HL-60 (cell line): ENCODE data around the gene USP26.

ENCODE experiments used
- CTCF ChIP-seq: IDR thresholded peaks from one replicate; pipeline ENCODE4 v1.5.1; 2011; ENCODE audit warnings: low read length, control low read depth, inconsistent platforms; ENCODE audit not compliant: insufficient read depth
- GABPA ChIP-seq: IDR thresholded peaks from 2 replicates; pipeline ENCODE4 v1.6.1; 2012; ENCODE audit warnings: low read depth
- POLR2AphosphoS5 ChIP-seq: IDR thresholded peaks from 2 replicates; pipeline ENCODE4 v1.6.1; 2012; ENCODE audit warnings: low read depth

GRCh38 chrX:133120406-133120805 lies 23.5 kb upstream of the USP26 start:
- TF ChIP-seq CTCF (no peak), POLR2AphosphoS5 (no peak), GABPA (no peak)
